NCI-H748 (cell line): ENCODE data around the gene URM1.
"Not testable (repeated sequence)": the region's sequence is repeated elsewhere in the genome, so short reads cannot be mapped to it uniquely, and the experiment has no call there.

Experiments used
- DNase-seq: peaks from one replicate; lab custom pipeline; 2025; ENCODE audit not compliant: unreplicated experiment; lab: John Stamatoyannopoulos, UW

Gene URM1

GRCh38 chr9:128406848-128407391 is 35.7 kb downstream of the URM1 start:
- no peak for DNase-seq

GRCh38 chr9:128408963-128409431 is 37.8 kb downstream of the URM1 start:
- no peak for DNase-seq

- no peak for DNase-seq
These were observed 38.3 kb downstream of the URM1 start for GRCh38 chr9:128409450-128409849.

- peak; percentile 13 for DNase-seq
These were observed 38.8 kb downstream of the URM1 start for GRCh38 chr9:128409978-128410377.

GRCh38 chr9:128411364-128412119 is 40.4 kb downstream of the URM1 start:
- no peak for DNase-seq

- peak; percentile 80 for DNase-seq
These were observed 41.1 kb downstream of the URM1 start for GRCh38 chr9:128412120-128412790.

- DNase-seq = not testable (repeated sequence)
These were observed 42.6 kb downstream of the URM1 start for GRCh38 chr9:128413728-128414127.

GRCh38 chr9:128414461-128414860 is 43.3 kb downstream of the URM1 start:
- DNase-seq = no peak

- no peak for DNase-seq
These were observed 44.1 kb downstream of the URM1 start for GRCh38 chr9:128415281-128415680.

GRCh38 chr9:128416014-128416413 is 44.8 kb downstream of the URM1 start:
- no peak for DNase-seq

GRCh38 chr9:128416432-128417019 is 45.4 kb downstream of the URM1 start:
- DNase-seq = no peak

- peak; percentile 64 for DNase-seq
These were observed 48.1 kb downstream of the URM1 start for GRCh38 chr9:128419061-128419925.

- peak; percentile 79 for DNase-seq
These were observed 49.0 kb downstream of the URM1 start for GRCh38 chr9:128420060-128420650.

GRCh38 chr9:128420651-128421481 is 49.7 kb downstream of the URM1 start, which contains the start of gene CERCAM:
CERCAM (plus strand) TSS chr9:128420857; CDS start chr9:128420878, 21 bp downstream.
- DNase-seq = peak; percentile 61

- no peak for DNase-seq
These were observed 50.4 kb downstream of the URM1 start for GRCh38 chr9:128421482-128421996.

GRCh38 chr9:128422022-128422782 is 51.0 kb downstream of the URM1 start:
- DNase-seq = not testable (repeated sequence)

GRCh38 chr9:128422783-128423150 is 51.6 kb downstream of the URM1 start:
- no peak for DNase-seq

GRCh38 chr9:128423356-128423755 is 52.2 kb downstream of the URM1 start:
- not testable (repeated sequence) for DNase-seq
